ENCODE measurements around the gene HKDC1.

HKDC1 gene

GRCh38 chr10:69215405-69216171, 4.5 kb upstream of the HKDC1 start:
- DNase-seq (ENCODE audit: low read depth), result no peak

- no peak for DNase-seq (ENCODE audit: low read depth)
These were observed 3.5 kb upstream of the HKDC1 start for GRCh38 chr10:69216577-69217118.

- DNase-seq (ENCODE audit: low read depth), result no peak
These were observed 2.9 kb upstream of the HKDC1 start for GRCh38 chr10:69217119-69217754.

GRCh38 chr10:69218831-69219230, 1.3 kb upstream of the HKDC1 start:
- no peak for DNase-seq (ENCODE audit: low read depth)

GRCh38 chr10:69220507-69220906, 375 bp downstream of the HKDC1 start:
- no peak for DNase-seq (ENCODE audit: low read depth)

GRCh38 chr10:69222157-69223027, 2.3 kb downstream of the HKDC1 start:
- DNase-seq (ENCODE audit: low read depth), result peak; percentile 63

- no peak for DNase-seq (ENCODE audit: low read depth)
These were observed 2.9 kb downstream of the HKDC1 start for GRCh38 chr10:69223028-69223342.

GRCh38 chr10:69224862-69225657, 4.9 kb downstream of the HKDC1 start:
- no peak for DNase-seq (ENCODE audit: low read depth)

GRCh38 chr10:69225681-69226080, 5.5 kb downstream of the HKDC1 start:
- DNase-seq (ENCODE audit: low read depth), result no peak

GRCh38 chr10:69226919-69227450, 6.9 kb downstream of the HKDC1 start:
- no peak for DNase-seq (ENCODE audit: low read depth)

- no peak for DNase-seq (ENCODE audit: low read depth)
These were observed 8.0 kb downstream of the HKDC1 start for GRCh38 chr10:69228151-69228550.

GRCh38 chr10:69229616-69229916, 9.4 kb downstream of the HKDC1 start:
- no peak for DNase-seq (ENCODE audit: low read depth)

GRCh38 chr10:69230128-69230527, 10.0 kb downstream of the HKDC1 start:
- DNase-seq (ENCODE audit: low read depth), result no peak

GRCh38 chr10:69232252-69232651, 12.1 kb downstream of the HKDC1 start:
- no peak for DNase-seq (ENCODE audit: low read depth)

- DNase-seq (ENCODE audit: low read depth), result peak; percentile 21
These were observed 12.8 kb downstream of the HKDC1 start for GRCh38 chr10:69232736-69233480.

GRCh38 chr10:69234447-69234846, 14.3 kb downstream of the HKDC1 start:
- no peak for DNase-seq (ENCODE audit: low read depth)

GRCh38 chr10:69237528-69238159, 17.5 kb downstream of the HKDC1 start:
- peak; percentile 78 for DNase-seq (ENCODE audit: low read depth)

- no peak for DNase-seq (ENCODE audit: low read depth)
These were observed 19.0 kb downstream of the HKDC1 start for GRCh38 chr10:69239136-69239535.

- no peak for DNase-seq (ENCODE audit: low read depth)
These were observed 19.8 kb downstream of the HKDC1 start for GRCh38 chr10:69239816-69240434.

- no peak for DNase-seq (ENCODE audit: low read depth)
These were observed 20.3 kb downstream of the HKDC1 start for GRCh38 chr10:69240455-69240854.

Measured in stimulated activated CD4-positive, alpha-beta T cell treated with anti-CD3 and anti-CD28 coated beads, Interleukin-2, amount 100 ng/mL, for 4 hours (primary cell).